GM12891 (cell line): ENCODE measurements around the gene DOK1.

Experiments
- POLR2A ChIP-seq: IDR thresholded peaks from 2 replicates; pipeline ENCODE4 v1.6.1; 2011; ENCODE audit warnings: low read depth, low read length, control low read depth
- TAF1 ChIP-seq: IDR thresholded peaks from 2 replicates; pipeline ENCODE4 v1.6.1; 2011; ENCODE audit warnings: low read depth, low read length, control low read depth

DNA sequence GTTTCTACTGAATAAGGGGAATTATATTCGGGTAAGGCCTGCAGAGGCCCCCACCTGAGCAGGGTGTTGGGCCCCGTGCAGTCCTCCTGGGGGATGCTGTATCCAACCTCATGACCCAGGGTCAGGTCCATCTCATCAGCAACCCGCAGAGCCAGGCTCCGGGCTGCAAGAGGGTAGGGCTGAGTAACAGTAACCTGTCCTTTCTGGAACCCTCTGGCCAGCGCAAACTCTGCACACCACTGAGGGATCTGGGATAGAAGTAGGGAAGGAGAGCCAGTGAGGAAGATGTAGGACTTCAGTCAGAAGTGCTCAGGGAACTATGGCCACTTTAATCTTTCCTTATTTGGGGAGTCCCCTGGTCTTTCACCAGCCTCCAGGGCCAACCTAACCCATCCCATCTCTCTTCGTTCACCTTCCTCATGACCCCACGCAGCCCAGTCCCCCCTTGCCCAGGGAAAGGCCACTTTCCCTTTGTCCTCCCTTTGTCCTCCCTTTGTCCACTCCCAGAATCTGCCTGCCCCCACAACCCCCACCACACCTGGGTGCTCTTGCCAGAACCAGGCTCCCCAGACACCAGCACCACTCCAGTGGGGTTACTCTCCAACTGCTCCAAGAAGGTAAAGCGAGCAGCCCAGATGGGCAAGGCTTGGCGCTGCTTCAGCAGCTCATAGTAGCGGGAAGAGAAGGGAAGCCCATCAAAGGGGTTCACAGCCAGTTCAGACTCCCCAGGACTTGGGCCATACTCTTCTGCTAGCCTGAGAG, 29.4 kb upstream of the DOK1 start:
- TF ChIP-seq TAF1 (no peak), POLR2A (no peak; the same call in 1 of the 2 replicates)
